Liver (tissue), 3 donors: ENCODE measurements around the gene TINAGL1.

Experiments used
- ATF3 ChIP-seq: IDR thresholded peaks from 2 replicates; pipeline ENCODE4 v1.6.1; 2016; ENCODE audit warnings: antibody characterized with exemption
- CTCF ChIP-seq: fragments of 150-350 bp; IDR thresholded peaks from 2 replicates; pipeline ENCODE4 v1.5.1; 2017; ENCODE audit warnings: improper control_type of control experiment, low read depth, low read length; ENCODE audit not compliant: missing input control
- EGR1 ChIP-seq, 2 donors: IDR thresholded peaks; 2 replicates each; pipeline ENCODE4 v1.6.1; 2016 to 2018; ENCODE audit warnings: antibody characterized with exemption in 2 of 2, low read depth in 2 of 2
- FOXA1 ChIP-seq: IDR thresholded peaks from 2 replicates; pipeline ENCODE4 v1.6.1; 2016; ENCODE audit warnings: antibody characterized with exemption
- GABPA ChIP-seq, 2 donors: IDR thresholded peaks in 1 of 2; conservative IDR thresholded peaks in 1 of 2; 2 replicates each; pipeline ENCODE4 v1.6.1; 2016; ENCODE audit warnings: antibody characterized with exemption in 2 of 2, mild to moderate bottlenecking in 1 of 2, moderate library complexity in 1 of 2
- JUND ChIP-seq, 2 donors: IDR thresholded peaks; 2 replicates each; pipeline ENCODE4 v1.6.1; 2016; ENCODE audit warnings: antibody characterized with exemption in 2 of 2
- MAX ChIP-seq: IDR thresholded peaks from 2 replicates; pipeline ENCODE4 v1.6.1; 2016; ENCODE audit warnings: antibody characterized with exemption
- RAD21 ChIP-seq, 2 donors: IDR thresholded peaks; 2 replicates each; pipeline ENCODE4 v1.6.1; 2016; ENCODE audit warnings: antibody characterized with exemption in 2 of 2, mild to moderate bottlenecking in 2 of 2
- REST ChIP-seq: IDR thresholded peaks from 2 replicates; pipeline ENCODE4 v1.6.1; 2016; ENCODE audit warnings: antibody characterized with exemption, mild to moderate bottlenecking
- SP1 ChIP-seq: IDR thresholded peaks from 2 replicates; pipeline ENCODE4 v1.6.1; 2018; ENCODE audit warnings: antibody characterized with exemption, mild to moderate bottlenecking
- TAF1 ChIP-seq: conservative IDR thresholded peaks from 2 replicates; pipeline ENCODE4 v1.6.1; 2016; ENCODE audit warnings: antibody characterized with exemption, mild to moderate bottlenecking
- ZBTB33 ChIP-seq: IDR thresholded peaks from 2 replicates; pipeline ENCODE4 v1.6.1; 2016; ENCODE audit warnings: antibody characterized with exemption
- donor health status: healthy.
- donor health status: healthy.

- TF ChIP-seq CTCF (no peak), EGR1 (IDR thresholded peaks at IDR 0.05; ENCODE audit: low read depth in 2 of 2) (no peak), MAX (no peak), ATF3 (no peak), FOXA1 (no peak), JUND (IDR thresholded peaks at IDR 0.05) (no peak), SP1 (no peak), TAF1 (no peak), RAD21 (IDR thresholded peaks at IDR 0.05) (no peak), GABPA (IDR thresholded peaks at IDR 0.05 in 1 of 2, conservative IDR thresholded peaks at IDR 0.05 in 1 of 2) (no peak), REST (no peak), ZBTB33 (no peak)
These were observed 7.0 kb downstream of the TINAGL1 start for GRCh38 chr1:31583082-31583994.
